Endothelial cell (in vitro differentiated cells): ENCODE measurements around the gene COMMD6. TPM values are rescaled to one million over a fixed set of nuclear protein-coding genes. Genes with fewer than 3 reads are reported as not detected.
"Not testable (repeated sequence)": the region's sequence is repeated elsewhere in the genome, so short reads cannot be mapped to it uniquely, and the experiment has no call there.

Source experiments
- DNase-seq: peaks from one replicate; pipeline ENCODE4 v3.0.0; 2021; ENCODE audit warnings: low spot score
- H3K27ac Mint-ChIP-seq: one replicate; pipeline ENCODE4 v1.8.0; 2021; ENCODE audit warnings: mixed read lengths, inconsistent platforms; ENCODE audit not compliant: unreplicated experiment
- H3K27me3 Mint-ChIP-seq: one replicate; pipeline ENCODE4 v1.8.0; 2021; ENCODE audit warnings: mild to moderate bottlenecking, moderate library complexity, mixed read lengths, inconsistent platforms; ENCODE audit not compliant: unreplicated experiment
- H3K36me3 Mint-ChIP-seq: one replicate; pipeline ENCODE4 v1.8.0; 2021; ENCODE audit warnings: mild to moderate bottlenecking, low read depth, mixed read lengths, inconsistent platforms; ENCODE audit not compliant: unreplicated experiment
- H3K4me1 Mint-ChIP-seq: one replicate; pipeline ENCODE4 v1.8.0; 2021; ENCODE audit warnings: mild to moderate bottlenecking, mixed read lengths, inconsistent platforms; ENCODE audit not compliant: unreplicated experiment
- H3K4me3 Mint-ChIP-seq: one replicate; pipeline ENCODE4 v1.8.0; 2021; ENCODE audit warnings: mild to moderate bottlenecking, mixed read lengths, inconsistent platforms; ENCODE audit not compliant: unreplicated experiment
- H3K9me3 Mint-ChIP-seq: one replicate; pipeline ENCODE4 v1.8.0; 2021; ENCODE audit warnings: mixed read lengths, inconsistent platforms; ENCODE audit not compliant: unreplicated experiment
- CTCF ChIP-seq: fragments of 200-600 bp; sonication (generic); IDR thresholded peaks from one replicate; pipeline ENCODE4 v1.5.0; 2021; ENCODE audit warnings: antibody characterized with exemption; ENCODE audit not compliant: unreplicated experiment
- total RNA-seq: library from RNA; stranded (reverse); fragmentation: NEBNext Ultra II Directional; extraction: Animal tissue kit (Norgen Biotek cat#: 25700); gene quantifications from one replicate; pipeline ENCODE4 v1.2.1, GENCODE V29; 2021; ENCODE audit not compliant: unreplicated experiment

The COMMD6 gene
- total RNA-seq, 1 donor from 2014 or later, result 137 TPM

- Mint-ChIP-seq H3K27ac (peak within 1 kb of the TSS; percentile 88), H3K4me3 (peak within 1 kb of the TSS; percentile 97), H3K4me1 (peaks cover 11% of the 10 kb centered on the region), H3K36me3 (peaks cover 4% of the 10 kb centered on the region), H3K9me3 (no peaks in the 10 kb centered on the region), H3K27me3 (peaks cover 3% of the 10 kb centered on the region)
- peak; percentile 76 for TF ChIP-seq CTCF
- peak; percentile 99 for DNase-seq
Measured at GRCh38 chr13:75549262-75550158, 11.9 kb upstream of the COMMD6 start, which contains the start of gene UCHL3. UCHL3 (plus strand) TSS chr13:75549791; CDS start chr13:75549821, 30 bp downstream.

GRCh38 chr13:75547917-75548316, 10.3 kb upstream of the COMMD6 start:
- no peak for TF ChIP-seq CTCF
- Mint-ChIP-seq H3K9me3 (no peaks in the 10 kb centered on the region), H3K36me3 (peaks cover 4% of the 10 kb centered on the region), H3K4me1 (peaks cover 11% of the 10 kb centered on the region), H3K27ac (no peak overlapping the region), H3K4me3 (no peak overlapping the region), H3K27me3 (peaks cover 3% of the 10 kb centered on the region)
- no peak for DNase-seq

GRCh38 chr13:75545386-75545785, 7.7 kb upstream of the COMMD6 start:
- H3K9me3 Mint-ChIP-seq, H3K4me1 Mint-ChIP-seq, H3K4me3 Mint-ChIP-seq, H3K36me3 Mint-ChIP-seq, H3K27ac Mint-ChIP-seq, H3K27me3 Mint-ChIP-seq, DNase-seq: not testable (repeated sequence)

GRCh38 chr13:75544681-75545330, 7.2 kb upstream of the COMMD6 start:
- H3K4me3 Mint-ChIP-seq, result no peak overlapping the region
- DNase-seq, result no peak
- H3K27me3 Mint-ChIP-seq, result peaks cover 2% of the 10 kb centered on the region
- no peak overlapping the region for H3K27ac Mint-ChIP-seq
- no peaks in the 10 kb centered on the region for H3K36me3 Mint-ChIP-seq
- H3K4me1 Mint-ChIP-seq, result peaks cover 3% of the 10 kb centered on the region
- TF ChIP-seq CTCF, result no peak
- no peaks in the 10 kb centered on the region for H3K9me3 Mint-ChIP-seq

GRCh38 chr13:75541961-75542360, 4.3 kb upstream of the COMMD6 start:
- no peaks in the 10 kb centered on the region for H3K36me3 Mint-ChIP-seq
- H3K4me3 Mint-ChIP-seq, result no peak overlapping the region
- peaks cover 8% of the 10 kb centered on the region for H3K4me1 Mint-ChIP-seq
- peaks cover 2% of the 10 kb centered on the region for H3K27me3 Mint-ChIP-seq
- H3K27ac Mint-ChIP-seq, result no peak overlapping the region
- TF ChIP-seq CTCF, result no peak
- no peak for DNase-seq
- H3K9me3 Mint-ChIP-seq, result no peaks in the 10 kb centered on the region
